ENCODE results near the gene HEXB.
A peak's percentile ranks its signal among the peaks of the same experiment; 100 is the strongest.
"Not testable (repeated sequence)": the region's sequence is repeated elsewhere in the genome, so short reads cannot be mapped to it uniquely, and the experiment has no call there.

Gene HEXB

DNA sequence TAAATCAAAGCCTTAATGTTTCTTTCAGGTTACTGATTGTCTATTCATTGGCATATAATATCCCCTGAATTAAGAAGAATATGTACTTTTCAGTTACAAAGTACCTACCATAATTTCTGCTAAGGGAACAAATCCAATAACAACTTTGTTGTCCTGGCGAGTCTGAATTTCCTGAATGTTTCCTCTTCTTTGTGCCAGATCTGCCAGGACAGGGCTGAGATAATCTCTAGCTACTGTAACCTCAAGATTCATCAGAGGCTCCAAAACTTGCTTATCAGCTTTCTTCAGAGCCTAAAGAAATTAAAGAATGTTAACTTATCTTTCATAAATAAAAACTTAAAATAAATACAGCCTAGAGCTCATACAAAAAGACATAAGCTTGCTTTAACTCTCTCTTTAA, 37.2 kb downstream of the HEXB start:
- DNase-seq: no peak
- Histone ChIP-seq H3K4me3 (ENCODE audit: low read depth, low read length) (no peak overlapping the region), H3K27ac (no peak overlapping the region), H3K27me3 (replicated peaks) (no peaks in the 10 kb centered on the region), H3K36me3 (replicated peaks) (peaks cover 50% of the 10 kb centered on the region)
- TF ChIP-seq, protein P1, sequence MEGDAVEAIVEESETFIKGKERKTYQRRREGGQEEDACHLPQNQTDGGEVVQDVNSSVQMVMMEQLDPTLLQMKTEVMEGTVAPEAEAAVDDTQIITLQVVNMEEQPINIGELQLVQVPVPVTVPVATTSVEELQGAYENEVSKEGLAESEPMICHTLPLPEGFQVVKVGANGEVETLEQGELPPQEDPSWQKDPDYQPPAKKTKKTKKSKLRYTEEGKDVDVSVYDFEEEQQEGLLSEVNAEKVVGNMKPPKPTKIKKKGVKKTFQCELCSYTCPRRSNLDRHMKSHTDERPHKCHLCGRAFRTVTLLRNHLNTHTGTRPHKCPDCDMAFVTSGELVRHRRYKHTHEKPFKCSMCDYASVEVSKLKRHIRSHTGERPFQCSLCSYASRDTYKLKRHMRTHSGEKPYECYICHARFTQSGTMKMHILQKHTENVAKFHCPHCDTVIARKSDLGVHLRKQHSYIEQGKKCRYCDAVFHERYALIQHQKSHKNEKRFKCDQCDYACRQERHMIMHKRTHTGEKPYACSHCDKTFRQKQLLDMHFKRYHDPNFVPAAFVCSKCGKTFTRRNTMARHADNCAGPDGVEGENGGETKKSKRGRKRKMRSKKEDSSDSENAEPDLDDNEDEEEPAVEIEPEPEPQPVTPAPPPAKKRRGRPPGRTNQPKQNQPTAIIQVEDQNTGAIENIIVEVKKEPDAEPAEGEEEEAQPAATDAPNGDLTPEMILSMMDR (IDR thresholded peaks at IDR 0.05; ENCODE audit: low read depth, low read length, missing control alignments): no peak
- in situ Hi-C loops (cut with HindIII; ENCODE audit: low pct_ligation_motif_present, low sequenced_read_pairs): no loop called here

DNA sequence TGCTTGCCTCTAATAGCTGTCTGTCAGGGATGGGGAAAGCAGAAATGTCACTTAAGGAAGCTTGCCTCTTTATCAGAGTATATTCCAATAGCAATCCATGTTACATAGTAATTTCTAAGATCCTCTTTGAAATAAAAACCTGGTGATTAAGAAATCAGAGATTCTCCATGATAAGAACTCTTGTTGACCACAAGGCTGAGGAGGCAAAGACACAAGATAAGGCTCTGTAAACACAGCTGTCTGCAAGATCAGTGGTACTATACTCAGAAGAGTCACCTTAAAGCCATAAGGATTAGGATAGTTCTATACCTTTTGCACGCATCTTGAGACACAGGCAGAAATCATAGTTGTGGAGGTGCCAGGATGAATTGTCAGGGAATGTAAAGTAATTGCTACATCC, 40.3 kb downstream of the HEXB start:
- peak; percentile 11 for DNase-seq
- H3K36me3 ChIP-seq (replicated peaks): peaks cover 44% of the 10 kb centered on the region
- in situ Hi-C loops (cut with HindIII; ENCODE audit: low pct_ligation_motif_present, low sequenced_read_pairs): no loop called here
- TF ChIP-seq, protein P1 (IDR thresholded peaks at IDR 0.05; ENCODE audit: low read depth, low read length, missing control alignments): no peak
- no peak overlapping the region for H3K4me3 ChIP-seq (ENCODE audit: low read depth, low read length)
- H3K27ac ChIP-seq: no peak overlapping the region
- H3K27me3 ChIP-seq (replicated peaks): no peaks in the 10 kb centered on the region

DNA sequence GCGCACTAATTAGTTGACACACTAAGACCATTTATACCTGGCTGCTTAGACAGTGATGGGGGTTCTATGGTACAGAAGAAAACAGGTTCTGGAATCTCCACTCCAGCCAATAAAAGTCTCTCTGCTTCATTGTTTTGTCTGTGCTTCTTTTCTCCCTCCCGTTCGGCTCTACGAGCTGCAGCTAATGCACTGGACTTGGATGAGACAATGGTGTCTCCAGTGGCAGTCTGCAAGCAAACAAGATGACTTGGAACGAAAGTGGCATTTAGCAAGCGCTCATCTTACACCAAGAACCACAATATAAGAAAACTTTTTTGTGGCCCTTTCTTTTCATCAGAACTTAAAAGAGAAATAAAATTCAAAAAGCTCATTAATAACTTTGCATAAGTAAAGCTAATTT, 51.7 kb downstream of the HEXB start:
- Histone ChIP-seq H3K27ac (no peak overlapping the region), H3K4me3 (ENCODE audit: low read depth, low read length) (no peak overlapping the region), H3K36me3 (replicated peaks) (peaks cover 5% of the 10 kb centered on the region), H3K27me3 (replicated peaks) (no peaks in the 10 kb centered on the region)
- DNase-seq: no peak
- in situ Hi-C loops (cut with HindIII; ENCODE audit: low pct_ligation_motif_present, low sequenced_read_pairs): no loop called here
- TF ChIP-seq, protein P1 (IDR thresholded peaks at IDR 0.05; ENCODE audit: low read depth, low read length, missing control alignments): no peak

DNA sequence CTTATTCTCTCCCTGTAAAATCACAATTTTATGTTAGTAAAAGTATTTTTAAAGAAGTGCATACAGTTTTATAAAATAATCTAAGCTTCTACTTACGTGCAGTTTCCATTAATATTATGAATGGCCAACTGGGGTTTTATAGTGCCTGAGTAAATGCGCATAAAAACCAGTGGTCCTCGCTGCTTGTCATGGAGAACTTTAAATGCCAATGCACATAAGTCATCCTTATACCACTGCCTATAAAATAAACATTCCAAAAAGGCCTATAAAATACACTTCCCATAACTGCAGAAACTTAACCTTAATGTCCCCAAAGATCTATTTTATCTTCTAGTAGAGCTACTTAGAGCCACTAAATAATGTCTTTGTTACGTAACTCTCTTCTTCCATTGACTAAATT, 53.4 kb downstream of the HEXB start:
- Histone ChIP-seq H3K36me3 (replicated peaks) (peaks cover 5% of the 10 kb centered on the region), H3K4me3 (ENCODE audit: low read depth, low read length) (no peak overlapping the region), H3K27ac (no peak overlapping the region), H3K27me3 (replicated peaks) (no peaks in the 10 kb centered on the region)
- in situ Hi-C loops (cut with HindIII; ENCODE audit: low pct_ligation_motif_present, low sequenced_read_pairs): no loop called here
- peak; percentile 1 for DNase-seq
- TF ChIP-seq, protein P1 (IDR thresholded peaks at IDR 0.05; ENCODE audit: low read depth, low read length, missing control alignments): no peak

DNA sequence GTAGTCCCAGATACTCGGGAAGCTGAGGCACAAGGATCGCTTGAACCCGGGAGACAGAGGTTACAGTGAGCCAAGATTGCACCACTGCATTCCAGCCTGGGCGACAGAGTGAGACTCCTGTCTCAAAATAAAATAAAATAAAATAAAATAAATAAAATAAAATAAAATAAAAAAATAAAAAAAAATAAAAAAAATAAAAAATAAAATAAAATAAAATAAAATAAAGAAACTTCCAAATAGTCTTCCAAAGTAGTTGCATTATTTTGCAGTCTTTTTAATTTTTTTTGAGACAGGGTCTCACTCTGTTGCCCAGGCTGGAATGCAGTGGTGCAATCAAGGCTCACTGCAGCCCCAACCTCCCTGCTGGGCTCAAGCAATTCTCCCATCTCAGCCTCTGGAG, 63.7 kb downstream of the HEXB start:
- peaks cover 30% of the 10 kb centered on the region for H3K36me3 ChIP-seq (replicated peaks)
- H3K27me3 ChIP-seq (replicated peaks); DNase-seq; in situ Hi-C loops (cut with HindIII; ENCODE audit: low pct_ligation_motif_present, low sequenced_read_pairs); H3K27ac ChIP-seq; H3K4me3 ChIP-seq (ENCODE audit: low read depth, low read length): not testable (repeated sequence)

DNA sequence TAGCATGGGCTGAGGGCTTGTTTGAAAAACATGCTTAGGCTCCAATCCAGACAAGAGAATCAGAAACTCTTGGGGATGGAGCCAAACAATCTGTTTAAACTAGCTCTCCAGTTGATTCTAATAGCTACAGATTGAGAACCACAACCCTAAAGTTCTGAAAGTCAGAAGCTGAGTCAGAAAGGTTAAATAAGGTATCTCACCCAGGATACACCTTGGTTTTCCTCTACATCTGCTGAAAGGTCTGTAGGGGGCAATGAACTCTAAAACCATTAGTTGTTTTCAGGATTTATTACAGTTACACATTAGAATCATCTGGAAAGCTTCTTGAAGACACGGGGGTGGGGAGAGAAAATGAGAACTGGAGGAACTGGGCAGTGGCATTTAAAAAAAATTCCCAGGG, 76.2 kb downstream of the HEXB start:
- TF ChIP-seq, protein P1 (IDR thresholded peaks at IDR 0.05; ENCODE audit: low read depth, low read length, missing control alignments): no peak
- in situ Hi-C loops (cut with HindIII; ENCODE audit: low pct_ligation_motif_present, low sequenced_read_pairs): no loop called here
- Histone ChIP-seq H3K4me3 (ENCODE audit: low read depth, low read length) (no peak overlapping the region), H3K27ac (no peak overlapping the region), H3K27me3 (replicated peaks) (no peaks in the 10 kb centered on the region), H3K36me3 (replicated peaks) (peaks cover 8% of the 10 kb centered on the region)
- DNase-seq: no peak
